Fibroblast of villous mesenchyme (primary cell): ENCODE results near the gene MAP4K1. TPM values are rescaled to one million over a fixed set of nuclear protein-coding genes. Genes with fewer than 3 reads are reported as not detected.

Source experiments
- DNase-seq: peaks from one replicate; pipeline ENCODE4 v3.0.0-alpha.2; 2010; ENCODE audit warnings: low read depth
- H3K4me3 ChIP-seq: 2 replicates; pipeline ENCODE4 v1.5.1; 2011; ENCODE audit warnings: low read depth, mild to moderate bottlenecking, low read length
- CTCF ChIP-seq: IDR thresholded peaks from 2 replicates; pipeline ENCODE4 v1.5.1; 2012; ENCODE audit warnings: low read depth, mild to moderate bottlenecking, low read length; ENCODE audit not compliant: insufficient read depth
- total RNA-seq: library from RNA; depleted of rRNA; stranded (reverse); fragments of >200 nt; gene quantifications from 2 replicates; pipeline ENCODE4 v1.2.3, GENCODE V29; 2012

MAP4K1 gene
- total RNA-seq, 1 donor, result not detected

GRCh38 chr19:38551450-38551813 lies 66.3 kb downstream of the MAP4K1 start:
- DNase-seq, result no peak
- H3K4me3 ChIP-seq, result no peak overlapping the region
- no peak for TF ChIP-seq CTCF

- DNase-seq, result no peak
- H3K4me3 ChIP-seq, result no peak overlapping the region
- no peak for TF ChIP-seq CTCF
Measured at GRCh38 chr19:38550376-38550775, 67.4 kb downstream of the MAP4K1 start.

- TF ChIP-seq CTCF, result no peak
- no peak overlapping the region for H3K4me3 ChIP-seq
- DNase-seq, result no peak
Measured at GRCh38 chr19:38549942-38550341, 67.8 kb downstream of the MAP4K1 start.

- H3K4me3 ChIP-seq, result no peak overlapping the region
- DNase-seq, result no peak
- TF ChIP-seq CTCF, result no peak
Measured at GRCh38 chr19:38549061-38549460, 68.7 kb downstream of the MAP4K1 start.

GRCh38 chr19:38547421-38547820 lies 70.3 kb downstream of the MAP4K1 start:
- TF ChIP-seq CTCF, result no peak
- H3K4me3 ChIP-seq, result no peak overlapping the region
- no peak for DNase-seq

GRCh38 chr19:38545596-38545995 lies 72.2 kb downstream of the MAP4K1 start:
- no peak for DNase-seq
- H3K4me3 ChIP-seq, result no peak overlapping the region
- TF ChIP-seq CTCF, result no peak

- no peak for TF ChIP-seq CTCF
- peak; percentile 4 for DNase-seq
- H3K4me3 ChIP-seq, result peak overlapping the region; percentile 41
Measured at GRCh38 chr19:38544569-38545315, 73.0 kb downstream of the MAP4K1 start.
